H1 (cell line): ENCODE measurements around the gene COX7A1. TPM values are rescaled to one million over a fixed set of nuclear protein-coding genes. Genes with fewer than 3 reads are reported as not detected.
A peak's percentile ranks its signal among the peaks of the same experiment; 100 is the strongest.

Experiments used
- CTCF ChIA-PET: fragments of 300-600 bp; sonication (Branson Sonifier 250); formaldehyde crosslinking; loops from one replicate; lab custom pipeline; 2021; ENCODE audit not compliant: partially characterized antibody; lab: Charles Lee
- POLR2A ChIA-PET: fragments of 300-600 bp; sonication (Branson Sonifier 250); formaldehyde crosslinking; loops from one replicate; lab custom pipeline; 2021; ENCODE audit warnings: inconsistent platforms; ENCODE audit not compliant: partially characterized antibody; lab: Charles Lee
- DNase-seq, 2 experiments: peaks; one replicate each; pipeline versions ENCODE4 v3.0.0 to v3.0.0-alpha.2; 2010 to 2022; ENCODE audit warnings: low spot score in 2 of 2, low read depth in 1 of 2, mixed read lengths in 1 of 2
- FAIRE-seq: peaks from 2 replicates; lab custom pipeline; 2011; peaks lifted over from hg19 to GRCh38; lab: Jason Lieb, UNC
- H2AFZ ChIP-seq: 2 replicates; pipeline ENCODE4 v1.8.1; 2012; ENCODE audit warnings: low read length, inconsistent platforms
- H2AK5ac ChIP-seq: 2 replicates; pipeline ENCODE4 v1.6.1; 2013; ENCODE audit warnings: low read depth, low read length
- H2BK120ac ChIP-seq: replicated peaks from 2 replicates; pipeline ENCODE3; 2013; ENCODE audit warnings: low read depth, low read length, inconsistent platforms
- H2BK12ac ChIP-seq: 2 replicates; pipeline ENCODE4 v1.6.1; 2013; ENCODE audit warnings: low read depth, low read length
- H2BK15ac ChIP-seq: 2 replicates; pipeline ENCODE4 v1.6.1; 2013; ENCODE audit warnings: low read length
- H2BK20ac ChIP-seq: 2 replicates; pipeline ENCODE4 v1.6.1; 2013; ENCODE audit warnings: low read length
- H2BK5ac ChIP-seq: 2 replicates; pipeline ENCODE4 v1.6.1; 2013; ENCODE audit warnings: low read depth, low read length
- H3K14ac ChIP-seq: 2 replicates; pipeline ENCODE4 v1.6.1; 2013; ENCODE audit warnings: inconsistent platforms; ENCODE audit not compliant: insufficient read length
- H3K18ac ChIP-seq: 2 replicates; pipeline ENCODE4 v1.6.1; 2013; ENCODE audit warnings: low read length; ENCODE audit errors: extremely low read depth
- H3K23ac ChIP-seq: 2 replicates; pipeline ENCODE4 v1.6.1; 2013; ENCODE audit warnings: inconsistent platforms; ENCODE audit not compliant: insufficient read length
- H3K23me2 ChIP-seq: 2 replicates; pipeline ENCODE4 v1.6.1; 2013; ENCODE audit warnings: low read depth, low read length
- H3K27ac ChIP-seq: 2 replicates; pipeline ENCODE4 v1.6.1; 2011; ENCODE audit warnings: low read depth, low read length, inconsistent platforms
- H3K27me3 ChIP-seq, 4 experiments: replicated peaks in 1 of 4; 1 replicate in 1 of 4; 2 replicates in 3 of 4; pipeline versions ENCODE4 v1.6.1 to v1.8.1; 2011 to 2013; ENCODE audit warnings: low read length in 3 of 4, mild to moderate bottlenecking in 3 of 4, inconsistent platforms in 2 of 4, mixed read lengths in 2 of 4, moderate library complexity in 1 of 4; ENCODE audit not compliant: control insufficient read depth in 3 of 4, insufficient read depth in 3 of 4; ENCODE audit errors: extremely low read depth in 1 of 4
- H3K36me3 ChIP-seq, 4 experiments: 2 replicates each; pipeline versions ENCODE4 v1.6.1 to v1.8.1; 2011 to 2013; ENCODE audit warnings: mild to moderate bottlenecking in 4 of 4, low read length in 3 of 4, moderate library complexity in 2 of 4, control low read depth in 1 of 4, inconsistent platforms in 1 of 4; ENCODE audit not compliant: insufficient read depth in 4 of 4, control insufficient read depth in 2 of 4
- H3K4ac ChIP-seq: replicated peaks from 2 replicates; pipeline ENCODE3; 2013; ENCODE audit warnings: low read length, low read depth, mixed read lengths, inconsistent platforms; ENCODE audit not compliant: insufficient read length
- H3K4me1 ChIP-seq, 4 experiments: replicated peaks in 1 of 4; 1 replicate in 1 of 4; 2 replicates in 3 of 4; pipeline versions ENCODE4 v1.6.1 to v1.8.1; 2011 to 2013; ENCODE audit warnings: low read length in 3 of 4, inconsistent platforms in 2 of 4, mixed read lengths in 1 of 4; ENCODE audit not compliant: insufficient read depth in 4 of 4, control insufficient read depth in 3 of 4
- H3K4me2 ChIP-seq, 2 experiments: 2 replicates each; pipeline versions ENCODE4 v1.6.1 to v1.8.1; 2011 to 2013; ENCODE audit warnings: low read depth in 2 of 2, low read length in 2 of 2, control low read depth in 1 of 2, inconsistent platforms in 1 of 2, mild to moderate bottlenecking in 1 of 2; ENCODE audit not compliant: insufficient read depth in 1 of 2
- H3K4me3 ChIP-seq, 4 experiments: fragments of 200-600, 300-600 bp in 1 of 4; sonication (generic), shearing (Covaris generic), sonication (Bioruptor Twin) in 1 of 4; 2 replicates each; pipeline versions ENCODE4 v1.5.1 to v1.8.1; 2011 to 2016; ENCODE audit warnings: low read length in 4 of 4, low read depth in 3 of 4, control low read depth in 2 of 4, inconsistent platforms in 2 of 4, mild to moderate bottlenecking in 2 of 4, mixed read lengths in 1 of 4, moderate library complexity in 1 of 4; ENCODE audit not compliant: insufficient read depth in 2 of 4; ENCODE audit errors: extremely low read depth in 1 of 4
- H3K56ac ChIP-seq: replicated peaks from 2 replicates; pipeline ENCODE3; 2013; ENCODE audit warnings: low read depth, mild to moderate bottlenecking, mixed read lengths, low read length, inconsistent platforms; ENCODE audit not compliant: insufficient read length
- H3K79me1 ChIP-seq: 2 replicates; pipeline ENCODE4 v1.6.1; 2013; ENCODE audit warnings: low read depth, low read length, control low read depth
- H3K79me2 ChIP-seq, 2 experiments: 2 replicates each; pipeline versions ENCODE4 v1.6.1 to v1.8.1; 2012 to 2013; ENCODE audit warnings: low read length in 2 of 2, mild to moderate bottlenecking in 2 of 2, inconsistent platforms in 1 of 2; ENCODE audit not compliant: insufficient read depth in 2 of 2, control insufficient read depth in 1 of 2
- H3K9ac ChIP-seq, 4 experiments: replicated peaks in 1 of 4; 1 replicate in 1 of 4; 2 replicates in 3 of 4; pipeline versions ENCODE4 v1.6.1 to v1.8.1; 2011 to 2013; ENCODE audit warnings: low read depth in 3 of 4, low read length in 3 of 4, control low read depth in 2 of 4, mild to moderate bottlenecking in 2 of 4, moderate library complexity in 2 of 4, inconsistent platforms in 1 of 4; ENCODE audit errors: extremely low read depth in 1 of 4
- H3K9me3 ChIP-seq, 2 experiments: 2 replicates each; pipeline versions ENCODE4 v1.6.1 to v1.8.1; 2012 to 2013; ENCODE audit warnings: mild to moderate bottlenecking in 2 of 2, moderate library complexity in 2 of 2, control low read depth in 1 of 2, inconsistent platforms in 1 of 2, low read depth in 1 of 2, low read length in 1 of 2, mixed read lengths in 1 of 2; ENCODE audit not compliant: insufficient read depth in 2 of 2
- H4K20me1 ChIP-seq, 2 experiments: replicated peaks in 1 of 2; 2 replicates each; pipeline versions ENCODE3 to v1.8.1; 2011 to 2013; ENCODE audit warnings: inconsistent platforms in 2 of 2, low read length in 2 of 2, mild to moderate bottlenecking in 1 of 2; ENCODE audit not compliant: insufficient read depth in 2 of 2, control insufficient read depth in 1 of 2
- H4K5ac ChIP-seq: 2 replicates; pipeline ENCODE4 v1.6.1; 2013; ENCODE audit warnings: low read length, low read depth, mixed read lengths, inconsistent platforms; ENCODE audit not compliant: insufficient read length
- H4K8ac ChIP-seq: 2 replicates; pipeline ENCODE4 v1.8.0; 2013; ENCODE audit warnings: mild to moderate bottlenecking, moderate library complexity, low read length, inconsistent platforms; ENCODE audit not compliant: insufficient read depth; ENCODE audit errors: extremely low read depth
- H4K91ac ChIP-seq: replicated peaks from 2 replicates; pipeline ENCODE3; 2013; ENCODE audit warnings: low read length, mixed read lengths, inconsistent platforms; ENCODE audit not compliant: insufficient read length
- CHD1 ChIP-seq: IDR thresholded peaks from 2 replicates; pipeline ENCODE4 v1.6.1; 2012; ENCODE audit warnings: low read depth, low read length, improper control_type of control experiment
- POU5F1 ChIP-seq: IDR thresholded peaks from 2 replicates; pipeline ENCODE4 v1.6.1; 2011; ENCODE audit warnings: low read depth, mild to moderate bottlenecking, low read length, moderate library complexity
- RXRA ChIP-seq: IDR thresholded peaks from 2 replicates; pipeline ENCODE4 v1.6.1; 2011; ENCODE audit warnings: low read depth, mild to moderate bottlenecking, low read length, moderate library complexity; ENCODE audit not compliant: insufficient read depth
- SP1 ChIP-seq: IDR thresholded peaks from 2 replicates; pipeline ENCODE4 v1.6.1; 2011; ENCODE audit warnings: low read depth, low read length
- WGBS, 2 experiments: shearing (Covaris generic) in 1 of 2; methylation state at CpG; one replicate each; pipeline versions ENCODE4 v1.1.6 to v1.1.7; 2013 to 2015; ENCODE audit warnings: low lambda C conversion rate in 2 of 2, mixed read lengths in 2 of 2, inconsistent platforms in 1 of 2, low coverage in 1 of 2, missing lambda C conversion rate in 1 of 2; ENCODE audit not compliant: insufficient replicate concordance in 2 of 2, insufficient coverage in 1 of 2, insufficient read length in 1 of 2; ENCODE audit errors: extremely low coverage in 1 of 2, missing lambda C conversion rate in 1 of 2; 5-methylcytosine and 5-hydroxymethylcytosine counted together
- polyA plus RNA-seq, 7 experiments: library from polyadenylated mRNA; depleted of rRNA in 3 of 7; stranded (reverse) in 5 of 7; unstranded in 2 of 7; fragments of >200 nt in 5 of 7; fragments of 200-250 nt in 2 of 7; gene quantifications; 1 replicate in 5 of 7; 2 replicates in 1 of 7; 4 replicates in 1 of 7; pipeline versions ENCODE4 v1.2.1 to v1.2.3, GENCODE V29; 2011 to 2013; ENCODE audit warnings: missing spikeins in 2 of 7, mixed read lengths in 2 of 7
- total RNA-seq: library from RNA; stranded (reverse); fragmentation: NEBNext Ultra II Directional; extraction: Animal tissue kit (Norgen Biotek cat#: 25700); gene quantifications from 2 replicates; pipeline ENCODE4 v1.2.1, GENCODE V29; 2021

COX7A1 gene
- total and polyA plus RNA-seq, 2 of the 8 experiments (the other 6 are each of a cell fraction or from before 2014, with no cell fraction given) = 0.60 TPM

DNA sequence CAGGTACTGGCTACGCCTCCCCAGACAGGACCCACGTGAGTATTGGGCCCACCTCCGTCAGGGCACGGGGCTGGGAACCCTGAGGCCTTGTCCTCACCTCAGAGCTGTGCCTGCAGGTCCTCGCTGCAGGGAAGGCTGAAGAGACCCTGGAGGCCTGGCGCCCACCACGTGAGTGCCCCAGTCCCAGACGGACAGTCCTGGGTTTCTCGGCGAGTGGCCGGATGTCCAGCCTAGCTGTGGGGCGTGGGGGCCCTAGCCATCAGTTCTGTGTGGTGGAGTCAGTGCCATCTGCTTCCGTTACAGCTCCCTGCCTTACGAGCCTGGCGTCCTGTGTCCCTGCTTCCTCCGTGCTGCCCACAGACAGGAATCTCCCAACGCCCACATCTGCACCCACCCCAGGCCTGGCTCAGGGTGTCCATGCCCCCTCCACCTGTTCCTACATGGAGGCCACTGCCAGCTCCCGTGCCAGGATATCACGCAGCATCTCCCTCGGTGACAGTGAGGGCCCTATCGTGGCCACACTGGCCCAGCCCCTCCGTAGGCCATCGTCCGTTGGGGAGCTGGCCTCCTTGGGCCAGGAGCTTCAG lies 49.1 kb downstream of the COX7A1 start:
- no peaks in the 10 kb centered on the region for H3K79me2 ChIP-seq
- no peak overlapping the region for H2BK20ac ChIP-seq
- no peaks in the 10 kb centered on the region for H3K27me3 ChIP-seq
- no peaks in the 10 kb centered on the region for H3K23me2 ChIP-seq
- H4K20me1 ChIP-seq = peaks cover 0 to 3% of the 10 kb centered on the region in 2 experiments
- CTCF ChIA-PET = interaction anchor here (1.0 kb wide), 1 partner anchor 37 kb away, joined by 4 read pairs; no protein-coding TSS in a partner anchor
- H2BK15ac ChIP-seq = no peak overlapping the region
- H2BK120ac ChIP-seq = no peak overlapping the region
- peaks cover 0 to 3% (median under 1%) of the 10 kb centered on the region in 4 experiments; a peak in 3 of 7 replicates for H3K4me1 ChIP-seq
- H3K18ac ChIP-seq = no peak overlapping the region
- POLR2A ChIA-PET = interaction anchor here (1.3 to 4.4 kb wide), 6 partner anchors 8 to 49 kb away, joined by 3 to 18 read pairs (median 5); partner anchors contain the start of genes OVOL3, POLR2I, TBCB and THAP8
- DNase-seq = no peak
- H3K36me3 ChIP-seq = peaks cover 13 to 57% (median 45%) of the 10 kb centered on the region in 4 experiments
- no peak overlapping the region for H3K4me2 ChIP-seq
- H4K91ac ChIP-seq = no peak overlapping the region
- no peak overlapping the region for H2BK5ac ChIP-seq
- H3K9ac ChIP-seq = no peak overlapping the region
- WGBS, 2 experiments = 86% methylated on average over 20 of the region's 24 CpGs; no CpG with 5 or more reads in 1 of the 2 experiments
- H3K56ac ChIP-seq = no peak overlapping the region
- H3K79me1 ChIP-seq = no peaks in the 10 kb centered on the region
- TF ChIP-seq SP1 (no peak), CHD1 (no peak), RXRA (no peak), POU5F1 (no peak)
- H3K14ac ChIP-seq = no peak overlapping the region
- peak overlapping the region; percentile 1; the same call in 1 of the 2 replicates for H4K8ac ChIP-seq
- no peak for FAIRE-seq
- H4K5ac ChIP-seq = no peak overlapping the region
- H3K27ac ChIP-seq = no peak overlapping the region
- H3K23ac ChIP-seq = no peak overlapping the region
- no peak overlapping the region for H2AK5ac ChIP-seq
- H3K4ac ChIP-seq = no peak overlapping the region
- no peaks in the 10 kb centered on the region for H3K9me3 ChIP-seq
- H2AFZ ChIP-seq = no peak overlapping the region
- H2BK12ac ChIP-seq = no peak overlapping the region
- H3K4me3 ChIP-seq = no peak overlapping the region
